ENCODE measurements around the gene COX5A.
"Not testable (repeated sequence)": the region's sequence is repeated elsewhere in the genome, so short reads cannot be mapped to it uniquely, and the experiment has no call there.

Gene COX5A

DNA sequence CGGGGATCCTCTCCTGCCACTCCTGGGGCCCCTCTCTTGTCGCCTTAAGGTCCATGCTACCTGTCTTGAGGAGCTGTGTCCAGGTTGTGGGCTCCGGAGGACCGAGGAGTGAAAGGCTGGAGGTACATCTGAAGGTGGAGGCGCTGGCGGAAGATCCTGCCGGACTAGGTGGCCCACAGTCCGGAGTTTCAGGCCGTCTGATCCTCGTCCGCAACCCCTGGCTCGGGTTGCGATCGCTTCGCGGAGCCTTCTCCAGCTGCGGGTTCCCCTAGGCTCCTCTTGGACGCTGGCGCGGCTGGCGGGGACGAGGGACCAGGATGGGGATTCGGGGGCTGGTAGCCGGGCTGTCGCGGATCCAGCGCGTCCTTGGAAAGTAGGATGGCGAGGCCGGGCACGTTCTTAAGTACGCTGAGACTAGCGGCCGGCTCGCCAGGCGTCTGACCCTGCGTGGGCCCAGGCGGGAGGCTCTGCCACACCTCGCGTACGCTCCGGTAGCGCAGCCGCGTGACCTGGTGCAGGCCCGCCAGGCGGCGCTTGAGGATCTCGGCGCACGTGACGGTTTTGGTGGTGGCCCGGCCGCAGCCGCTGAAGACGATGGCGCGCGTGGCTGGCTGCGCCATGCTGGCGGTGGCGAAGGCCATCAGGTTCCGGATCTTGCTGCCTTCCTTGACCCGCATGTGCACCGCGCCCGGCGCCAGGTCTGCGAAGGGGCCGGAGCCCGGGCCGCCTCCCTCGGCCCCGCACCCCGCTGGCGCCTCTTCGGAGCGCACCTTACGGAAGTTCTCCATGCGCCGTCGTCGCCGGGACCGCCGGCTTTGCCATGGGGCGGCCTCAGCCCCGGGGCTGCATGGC lies 18.1 kb upstream of the COX5A start:
- peak; percentile 27 for DNase-seq (ENCODE audit: low read depth)

DNA sequence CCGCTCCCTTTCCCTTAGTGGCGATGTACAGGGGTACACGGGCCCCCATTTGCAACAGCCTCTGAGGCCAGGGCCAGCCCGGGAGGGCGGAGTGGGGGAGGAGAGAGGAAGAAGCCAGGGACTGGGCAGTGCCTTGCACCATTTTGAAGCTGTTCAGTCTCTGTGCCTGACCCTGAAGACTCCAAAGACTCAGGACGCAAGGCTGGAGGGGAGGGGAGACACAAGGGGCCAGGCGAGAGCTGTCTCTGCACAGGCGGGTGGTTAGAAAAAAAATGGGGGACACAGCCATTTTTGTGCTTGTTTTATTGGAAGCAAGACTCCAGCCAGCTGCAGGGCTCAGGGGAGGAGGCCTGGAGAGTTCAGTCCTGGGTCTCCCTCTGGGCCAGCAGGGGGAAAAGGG lies 17.1 kb upstream of the COX5A start:
- DNase-seq (ENCODE audit: low read depth), result no peak

DNA sequence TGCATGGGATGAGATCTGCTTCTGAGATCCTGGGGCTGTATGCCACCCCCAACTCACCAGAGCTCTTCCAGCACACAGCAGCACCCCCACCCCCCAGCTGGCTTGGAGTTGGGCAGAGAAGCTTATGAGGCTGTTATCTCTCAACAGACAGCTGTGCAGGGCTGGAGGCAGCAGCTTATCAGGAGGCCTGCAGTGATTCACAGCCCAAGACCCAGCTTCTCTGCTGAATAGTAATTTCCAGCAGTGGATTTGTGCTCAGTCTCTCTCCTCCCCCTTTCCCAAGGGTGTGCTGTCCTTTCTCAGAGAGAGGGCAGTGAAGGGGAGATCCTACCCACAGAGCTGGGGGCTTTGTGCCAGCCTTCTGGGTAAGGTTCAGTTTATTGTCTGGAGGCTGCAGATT lies 16.6 kb upstream of the COX5A start:
- no peak for DNase-seq (ENCODE audit: low read depth)

DNA sequence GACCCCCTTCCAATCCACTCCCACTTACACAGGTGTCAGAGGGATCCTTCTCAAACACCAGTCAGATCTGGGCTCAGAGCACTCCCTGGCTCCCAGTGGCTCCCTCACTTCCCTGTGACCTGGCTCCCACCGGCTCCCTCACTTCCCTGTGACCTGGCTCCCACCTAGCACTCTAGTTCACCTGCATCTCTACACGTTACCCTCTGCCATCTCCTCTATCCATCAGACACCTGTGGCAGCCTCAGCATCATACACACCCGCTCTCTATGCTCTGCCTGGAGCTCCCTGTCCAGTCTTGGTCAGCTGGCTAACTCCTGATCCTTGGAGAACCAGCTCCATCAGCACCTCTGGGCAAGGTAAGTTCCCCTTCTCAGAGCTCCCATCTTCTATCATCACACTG lies 13.1 kb upstream of the COX5A start:
- no peak for DNase-seq (ENCODE audit: low read depth)

DNA sequence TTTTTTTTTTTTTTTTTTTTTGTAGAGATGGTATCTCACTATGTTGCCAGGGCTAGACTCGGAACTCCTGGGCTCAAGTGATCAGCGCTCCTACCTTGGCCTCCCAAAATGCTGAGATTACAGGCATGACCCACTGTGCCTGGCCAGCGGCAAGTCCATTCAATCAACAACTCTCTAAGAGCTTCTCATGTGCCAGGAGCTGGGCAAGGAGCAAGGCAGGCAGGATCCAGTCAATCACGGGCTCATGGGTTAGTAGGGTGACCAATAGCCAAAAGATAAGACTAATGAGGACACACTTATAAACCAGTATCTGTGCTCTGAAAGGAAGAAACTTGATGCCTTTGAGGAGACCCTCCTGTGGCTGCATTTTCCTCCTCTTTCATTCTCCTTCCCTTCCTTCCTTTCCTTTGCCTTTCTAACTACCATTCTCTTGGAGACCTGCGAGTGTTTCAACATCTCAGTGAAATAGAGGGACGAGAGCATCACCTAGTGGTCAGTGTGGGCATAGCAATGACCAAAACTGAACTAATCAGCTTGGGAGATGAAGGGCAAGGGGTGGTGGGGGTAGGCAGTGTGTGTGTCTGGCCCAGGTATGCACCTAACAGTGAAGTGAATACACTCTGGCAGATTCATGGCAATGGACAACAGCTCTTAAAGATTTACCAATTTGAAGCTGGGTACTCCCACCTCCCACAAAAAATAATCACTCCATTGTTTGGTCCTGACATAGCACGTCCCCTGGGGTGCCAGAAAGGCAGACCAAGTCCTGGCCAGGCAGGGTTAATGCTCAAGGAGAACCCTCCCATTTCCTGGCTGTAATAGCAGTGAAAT lies 12.4 kb upstream of the COX5A start:
- DNase-seq (ENCODE audit: low read depth), result peak; percentile 75

DNA sequence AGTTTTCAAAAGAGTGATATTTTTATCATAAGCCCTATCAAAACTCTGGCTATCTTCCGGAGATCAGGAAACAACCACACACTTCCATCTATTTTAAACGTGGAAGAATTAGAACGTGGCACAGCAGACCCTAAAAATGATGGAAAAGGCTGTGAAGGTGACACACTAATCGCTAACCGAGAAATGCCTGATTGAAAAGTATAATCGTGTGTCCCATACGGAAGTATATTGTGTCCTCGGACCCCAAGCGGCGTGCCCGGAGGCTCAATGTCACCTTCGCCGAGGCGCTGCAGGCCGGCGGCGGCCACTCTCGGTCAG lies 642 bp downstream of the COX5A start:
- DNase-seq (ENCODE audit: low read depth), result no peak

DNA sequence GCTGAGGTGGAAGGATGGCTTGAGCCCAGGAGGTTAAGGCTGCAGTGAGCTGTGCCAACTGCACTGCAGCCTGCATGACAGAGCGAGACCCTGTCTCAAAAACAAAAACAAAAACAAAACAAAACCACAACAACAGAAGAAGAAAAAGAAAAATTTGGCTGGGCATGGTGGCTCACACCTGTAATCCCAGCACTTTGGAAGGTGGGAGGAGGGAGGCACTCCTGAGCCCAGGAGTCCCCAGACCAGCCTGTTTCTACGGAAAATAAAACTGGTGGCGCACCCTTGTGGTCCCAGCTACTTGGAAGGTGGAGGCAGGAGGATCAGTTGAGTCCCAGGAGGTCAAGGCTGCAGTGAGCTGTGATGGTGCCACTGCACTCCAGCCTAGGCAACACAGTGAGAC lies 2.7 kb downstream of the COX5A start:
- DNase-seq (ENCODE audit: low read depth), result not testable (repeated sequence)

DNA sequence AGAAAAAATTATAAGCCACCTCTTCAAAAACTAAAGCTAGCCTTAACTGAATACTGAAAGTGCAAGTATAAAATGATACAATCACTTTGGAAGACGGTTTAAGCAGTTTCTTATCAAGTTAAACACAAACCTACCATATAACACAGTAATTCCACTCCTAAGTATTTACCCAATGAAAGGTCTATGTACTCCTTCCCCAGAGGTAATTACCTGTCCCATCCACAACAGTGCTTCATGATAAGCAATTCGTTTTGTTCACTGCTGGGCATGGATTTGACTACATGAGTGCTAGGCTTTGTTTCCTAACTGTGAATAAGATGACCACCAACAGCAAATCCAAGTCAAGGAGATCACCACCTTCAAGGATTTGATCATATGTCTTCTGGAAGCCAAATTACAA lies 4.3 kb downstream of the COX5A start:
- DNase-seq (ENCODE audit: low read depth), result no peak

DNA sequence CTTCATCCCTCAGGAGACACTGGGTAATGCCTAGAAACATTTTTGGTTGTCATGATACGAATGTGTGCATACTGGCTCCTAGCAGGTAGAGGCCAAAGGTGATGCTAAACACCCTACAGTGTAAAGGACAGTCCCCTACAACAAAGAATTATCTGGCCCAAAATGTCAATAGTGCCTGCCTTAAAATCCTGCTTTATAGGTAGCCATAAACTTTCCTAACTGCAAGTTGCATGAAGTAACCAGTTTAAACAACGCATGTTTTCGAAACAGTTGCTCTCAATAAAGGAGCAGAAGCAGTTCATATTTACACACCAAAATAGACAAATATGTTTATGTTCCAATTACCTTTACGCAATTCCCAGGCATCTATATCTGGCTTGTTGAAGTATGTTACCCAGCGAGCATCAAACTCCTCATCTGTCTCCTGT lies 9.1 kb downstream of the COX5A start:
- DNase-seq (ENCODE audit: low read depth), result no peak

DNA sequence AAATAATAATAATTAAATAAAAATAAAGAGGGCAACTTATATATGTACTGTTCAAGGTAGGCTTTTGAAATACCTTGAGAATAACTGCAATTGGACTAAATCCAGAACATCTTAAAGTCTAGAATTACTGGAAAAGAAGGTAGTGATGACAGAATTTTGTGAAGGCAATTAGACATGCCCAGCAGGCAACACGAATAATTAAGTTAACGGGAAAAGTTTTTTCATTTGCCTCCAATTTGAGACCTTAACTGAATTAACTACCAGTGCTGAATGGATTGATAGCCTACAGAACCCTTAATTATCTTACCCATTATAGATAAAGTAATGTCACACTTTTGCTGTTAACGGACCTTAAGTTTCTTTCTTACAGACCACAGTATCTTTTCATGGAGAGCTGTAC lies 13.3 kb downstream of the COX5A start:
- no peak for DNase-seq (ENCODE audit: low read depth)

DNA sequence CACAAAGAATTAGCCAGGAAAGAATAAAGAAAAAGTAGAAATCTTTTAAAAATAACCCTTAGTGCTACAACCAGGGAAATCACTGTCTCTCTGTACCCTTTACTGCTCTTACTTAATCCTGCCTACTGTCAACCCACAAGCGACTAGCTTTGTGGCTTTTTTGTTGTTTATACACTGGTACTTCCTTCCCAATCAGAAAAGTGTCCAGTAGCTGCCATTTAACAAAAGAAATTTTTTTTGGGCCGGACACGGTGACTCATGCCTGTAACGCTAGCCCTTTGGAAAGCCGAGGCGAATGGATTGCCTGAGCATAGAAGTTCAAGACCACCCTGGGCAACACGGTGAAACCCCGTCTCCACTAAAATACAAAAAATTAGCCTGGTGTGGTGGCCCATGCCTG lies 17.4 kb downstream of the COX5A start:
- no peak for DNase-seq (ENCODE audit: low read depth)

DNA sequence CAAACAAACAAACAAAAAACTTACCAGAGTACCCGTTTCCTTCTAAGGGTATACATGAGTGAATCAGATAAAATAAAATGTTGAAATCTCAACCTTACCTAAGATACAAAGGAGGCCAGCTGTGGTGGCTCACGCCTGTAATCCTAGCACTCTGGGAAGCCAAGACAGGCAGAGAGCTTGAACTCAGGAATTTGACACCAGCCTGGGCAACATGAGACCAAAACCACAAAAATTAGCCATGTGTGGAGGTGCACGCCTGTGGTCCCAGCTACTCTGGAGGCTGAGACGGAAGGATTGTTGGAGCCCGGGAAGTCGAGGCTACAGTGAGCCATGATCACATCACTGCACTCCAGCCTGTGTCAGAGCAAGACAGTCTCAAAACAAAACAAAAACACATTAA lies 20.2 kb downstream of the COX5A start:
- no peak for DNase-seq (ENCODE audit: low read depth)

DNA sequence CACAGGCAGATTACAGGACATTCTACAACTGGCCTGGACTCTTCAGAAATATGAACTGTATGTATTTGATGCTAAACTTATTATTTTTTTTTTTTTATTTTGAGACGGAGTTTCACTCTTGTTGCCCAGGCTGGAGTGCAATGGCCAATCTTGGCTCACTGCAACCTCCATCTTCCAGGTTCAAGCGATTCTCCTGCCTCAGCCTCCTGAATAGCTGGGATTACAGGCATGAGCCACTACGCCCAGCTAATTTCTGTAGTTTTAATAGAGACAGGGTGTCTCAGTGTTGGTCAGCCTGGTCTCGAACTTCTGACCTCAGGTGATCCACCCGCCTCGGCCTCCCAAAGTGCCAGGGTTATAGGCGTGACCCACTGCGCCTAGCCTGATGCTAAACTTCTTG lies 24.1 kb downstream of the COX5A start:
- not testable (repeated sequence) for DNase-seq (ENCODE audit: low read depth)

DNA sequence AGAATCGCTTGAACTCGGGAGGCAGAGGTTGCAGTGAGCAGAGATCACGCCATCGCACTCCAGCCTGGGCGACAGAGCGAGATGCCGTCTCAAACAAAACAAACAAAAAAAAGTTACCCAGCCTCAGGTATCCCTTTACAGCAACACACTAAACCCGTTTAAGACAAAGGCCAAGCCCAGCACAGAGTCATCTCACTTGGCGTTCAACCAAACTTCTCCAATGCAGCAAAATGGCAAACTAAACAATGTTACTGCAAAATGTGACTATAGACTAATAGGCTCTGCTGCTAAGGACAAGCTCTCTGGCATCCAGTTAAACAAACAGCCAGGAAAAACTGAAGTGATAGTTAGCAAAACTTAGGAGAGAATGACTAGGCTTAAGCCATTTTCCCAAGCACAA lies 24.8 kb downstream of the COX5A start:
- no peak for DNase-seq (ENCODE audit: low read depth)

DNA sequence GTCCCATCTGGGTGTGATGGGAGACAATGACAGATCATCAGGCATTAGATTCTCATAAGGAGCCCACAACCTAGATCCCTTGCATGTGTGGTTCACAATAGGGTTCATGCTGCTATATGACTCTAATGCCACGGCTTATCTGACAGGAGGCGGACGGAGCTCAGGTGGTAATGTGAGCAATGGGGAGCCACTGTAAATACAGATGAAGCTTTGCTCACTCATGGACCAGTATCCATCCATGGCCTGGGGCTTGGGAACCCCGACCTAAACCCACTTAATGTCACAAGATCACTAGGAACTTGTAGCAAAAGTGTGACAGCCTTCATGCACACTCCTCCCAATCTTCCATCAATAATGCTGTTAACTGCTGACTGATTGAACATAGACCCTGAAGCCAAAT lies 29.2 kb downstream of the COX5A start:
- no peak for DNase-seq (ENCODE audit: low read depth)

DNA sequence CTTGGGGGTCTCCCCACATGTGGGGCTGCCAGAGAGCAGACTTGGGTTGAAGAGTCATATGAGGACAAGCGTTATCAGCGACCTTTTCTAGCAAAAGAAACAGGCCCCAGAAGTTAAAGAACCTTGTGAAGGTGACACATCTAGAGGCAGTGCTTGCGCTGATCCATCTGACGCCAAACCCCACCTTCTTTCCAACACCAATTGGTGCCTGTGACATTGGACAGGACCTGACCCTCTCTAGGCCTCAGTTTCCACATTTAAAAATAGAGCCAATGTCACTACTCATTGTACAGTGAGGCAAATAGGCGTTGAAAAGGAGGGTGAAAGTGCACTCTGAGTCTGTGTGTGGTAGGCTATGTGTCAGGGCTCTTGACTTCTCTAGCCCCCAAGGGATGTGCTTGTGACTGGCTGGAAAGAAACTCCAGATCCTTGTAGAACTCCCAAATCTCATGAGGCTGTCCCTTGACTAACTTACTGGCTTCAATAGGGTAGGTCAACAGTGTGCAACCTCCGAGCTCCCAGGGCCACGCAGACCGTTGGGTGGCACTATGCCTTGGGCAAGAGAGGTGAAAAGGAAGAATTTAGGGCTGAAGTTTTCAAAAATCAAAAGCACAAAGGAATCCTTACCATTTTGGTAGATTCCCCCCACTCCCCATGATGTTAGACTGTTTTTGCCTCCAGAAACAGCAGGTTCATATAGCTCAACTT lies 30.6 kb downstream of the COX5A start:
- no peak for DNase-seq (ENCODE audit: low read depth)

DNA sequence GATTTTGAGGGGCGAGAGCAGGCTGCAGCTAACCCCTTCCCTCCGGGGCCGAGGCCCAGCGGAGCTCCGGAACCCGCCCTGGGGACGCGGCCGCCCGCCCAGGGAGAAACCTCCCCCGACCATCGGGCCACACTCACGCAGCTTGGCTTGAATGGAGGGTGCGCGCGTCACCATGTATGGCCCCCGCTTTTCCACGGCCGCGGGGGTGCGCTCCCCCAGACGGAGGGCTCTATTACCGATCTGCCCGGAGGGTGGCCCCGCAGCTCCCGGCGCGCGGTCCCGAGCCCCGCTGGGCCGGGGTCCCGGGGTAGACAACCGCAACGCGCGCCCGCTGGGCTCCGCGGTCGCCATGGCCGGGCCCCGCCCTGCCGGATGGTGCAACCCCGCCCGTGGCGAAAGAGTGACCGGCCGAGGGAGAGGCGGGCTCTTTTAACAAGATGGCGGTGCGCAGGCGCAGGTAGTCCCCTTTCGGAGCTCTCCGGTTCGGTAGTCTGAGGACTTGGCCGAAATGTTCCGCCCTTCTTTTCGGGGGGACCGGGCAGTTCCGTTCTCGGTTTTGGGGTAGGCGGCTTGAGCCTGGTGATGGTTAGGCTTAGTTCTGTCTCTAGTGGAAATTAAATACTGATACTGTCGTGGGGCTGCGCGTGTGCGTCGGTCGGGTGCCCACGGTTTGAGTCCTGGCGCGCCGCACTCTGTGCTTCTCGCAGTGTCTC lies 31.3 kb downstream of the COX5A start, which contains the start of gene FAM219B:
Gene FAM219B (minus strand): TSS at position 402 of the 713 bp plus-strand sequence. CDS start 51 bp downstream, at position 351.
- DNase-seq (ENCODE audit: low read depth), result peak; percentile 66

DNA sequence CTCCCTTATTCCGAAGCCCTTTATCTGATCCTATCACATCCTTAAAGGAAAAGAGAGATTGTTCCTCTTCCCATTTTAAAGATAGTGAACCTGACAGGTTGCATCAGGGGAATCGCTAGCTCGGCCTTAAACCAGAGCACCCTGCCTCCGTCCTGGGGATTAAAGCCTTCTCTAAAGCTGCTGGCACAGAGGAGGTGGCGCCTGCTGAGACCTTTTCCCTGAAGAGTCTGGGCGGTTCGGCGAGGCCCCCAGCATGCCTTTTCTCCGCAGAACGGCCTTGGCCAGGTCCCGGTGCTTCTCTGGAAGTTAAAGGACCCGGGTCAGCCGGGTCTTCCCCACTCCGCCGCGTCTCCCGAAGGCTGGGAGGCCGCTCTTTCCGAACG lies 31.8 kb downstream of the COX5A start:
- no peak for DNase-seq (ENCODE audit: low read depth)

DNA sequence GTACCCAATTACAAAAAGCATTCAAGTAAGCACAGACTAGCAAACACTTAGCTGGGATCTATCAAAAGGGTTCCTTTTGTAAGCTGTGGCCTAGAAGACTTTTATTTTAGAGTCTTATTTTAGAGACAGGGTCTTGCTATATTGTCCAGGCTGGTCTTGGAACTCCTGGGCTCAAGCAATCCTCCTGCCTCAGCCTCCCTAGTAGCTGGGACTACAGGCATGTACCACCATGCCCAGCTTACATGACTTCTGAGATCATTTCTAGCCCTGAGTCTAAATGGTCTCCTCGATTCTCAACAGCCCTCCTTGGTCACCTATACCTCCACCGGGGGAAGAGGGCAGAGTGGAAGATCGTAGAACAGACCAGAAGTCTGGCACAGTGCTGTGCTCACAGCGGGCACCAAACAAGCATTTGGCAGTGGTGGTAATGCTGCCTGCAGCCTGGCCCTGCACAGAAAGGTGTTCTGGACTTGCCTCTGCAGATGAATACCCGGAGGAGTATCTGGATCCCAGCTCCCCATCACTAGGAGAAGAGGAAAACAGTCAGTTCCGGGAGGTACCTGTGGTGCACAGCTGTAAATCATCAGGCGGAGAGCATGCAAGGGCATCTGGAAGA lies 33.6 kb downstream of the COX5A start:
- no peak for DNase-seq (ENCODE audit: low read depth)

DNA sequence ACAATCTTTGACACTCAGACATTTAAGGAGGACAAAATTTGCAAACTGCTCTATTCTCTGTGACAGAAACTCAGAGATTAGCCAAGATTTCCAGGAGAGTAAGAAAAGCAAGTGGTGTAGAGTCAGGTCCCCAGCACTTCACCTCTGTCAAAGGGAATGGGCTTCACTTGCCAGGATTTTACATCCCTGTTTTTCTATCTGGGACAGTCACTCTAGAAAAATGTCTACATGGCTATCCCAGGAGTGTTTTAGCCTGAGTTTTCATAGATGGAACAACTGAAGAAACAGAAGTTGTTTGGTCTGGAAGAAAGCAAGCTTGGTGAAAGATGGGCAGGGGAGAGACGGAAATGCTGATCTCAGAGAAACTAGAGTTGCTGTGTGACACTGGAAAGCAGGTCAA lies 34.2 kb downstream of the COX5A start:
- no peak for DNase-seq (ENCODE audit: low read depth)

DNA sequence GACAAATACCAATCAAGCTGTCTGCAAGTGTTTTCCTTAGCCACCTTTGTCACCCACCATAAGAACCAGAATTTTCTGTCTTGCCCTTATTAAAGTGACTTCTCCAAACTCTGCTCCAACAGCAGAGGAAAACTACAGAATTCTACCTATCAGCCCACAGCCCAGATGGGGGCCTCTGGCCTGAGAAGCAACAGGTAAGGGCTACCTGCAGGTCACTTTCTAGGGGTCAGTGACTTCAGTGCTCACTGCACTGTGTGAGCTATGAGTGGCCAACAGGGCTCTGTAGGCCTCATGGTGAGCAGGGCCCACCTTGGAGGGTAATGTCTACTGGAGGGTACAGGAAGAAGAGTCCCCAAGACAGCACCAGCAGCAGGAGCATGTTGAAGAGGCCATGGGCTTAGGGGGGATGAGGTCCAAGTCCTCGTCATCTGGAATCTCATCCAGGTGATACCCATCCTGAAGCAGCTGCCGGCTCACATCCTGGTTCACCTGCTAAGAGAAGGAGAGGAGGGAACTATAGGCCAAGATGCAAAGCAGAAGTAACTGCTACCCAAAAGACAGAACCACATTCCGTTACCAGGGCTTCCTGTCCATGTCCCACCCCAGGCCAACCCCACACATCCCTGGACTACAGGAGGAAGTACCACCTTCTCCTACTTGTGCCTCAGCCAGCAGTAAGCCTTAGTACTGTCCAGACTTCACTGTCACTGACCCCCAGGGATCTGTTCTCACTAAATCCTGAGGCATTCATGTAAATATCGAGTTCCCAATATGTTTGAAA lies 35.4 kb downstream of the COX5A start:
- DNase-seq (ENCODE audit: low read depth), result no peak
